ENCODE measurements around the gene S100A16. TPM values are rescaled to one million over a fixed set of nuclear protein-coding genes. Genes with fewer than 3 reads are reported as not detected.

S100A16 gene
- total RNA-seq, 1 donor from 2014 or later = 1.1 TPM

DNA sequence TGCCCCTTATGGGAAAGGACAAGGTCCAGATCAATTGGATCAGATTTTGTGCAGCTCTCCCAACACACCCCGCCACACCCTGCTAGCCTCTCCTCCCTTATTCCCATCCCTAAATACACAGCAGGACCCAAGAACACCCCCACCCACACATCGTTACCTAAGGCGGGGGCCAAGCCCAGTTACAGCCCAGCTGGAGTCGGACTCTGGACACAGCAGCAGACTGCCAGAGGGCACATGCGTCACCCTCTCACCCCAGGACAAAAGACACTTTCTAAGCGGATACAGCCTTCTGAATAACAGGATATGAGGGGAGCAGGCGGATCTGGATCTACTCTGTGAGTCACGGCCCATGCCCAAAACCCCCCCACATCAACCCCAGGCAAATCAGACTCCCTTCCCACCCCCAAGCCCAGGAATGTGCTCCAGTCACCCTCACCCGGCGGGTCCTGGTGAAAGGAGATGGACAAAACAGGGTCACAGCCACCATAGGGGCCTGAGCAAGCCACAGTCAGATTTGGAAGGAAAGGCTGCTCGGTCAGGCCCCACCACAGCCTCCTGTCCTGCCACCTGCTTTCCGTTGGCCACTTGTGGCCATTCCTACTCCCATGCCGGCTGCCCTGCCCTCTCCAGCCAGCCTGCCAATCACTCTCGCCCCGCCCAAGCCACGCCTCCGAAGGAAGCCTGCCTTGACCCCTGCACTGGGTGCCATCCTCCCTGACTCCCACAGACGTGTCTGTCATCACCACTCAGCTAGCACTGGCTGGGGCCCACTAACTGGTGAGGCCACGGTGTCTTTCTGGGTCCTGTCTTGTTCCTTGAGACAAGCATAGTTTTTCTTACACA is 4.0 kb downstream of the S100A16 start:
- Mint-ChIP-seq H3K27me3 (ENCODE audit: unreplicated experiment) (peaks cover 7% of the 10 kb centered on the region), H3K4me1 (ENCODE audit: low read depth, unreplicated experiment) (peaks cover 13% of the 10 kb centered on the region), H3K36me3 (ENCODE audit: unreplicated experiment) (no peaks in the 10 kb centered on the region), H3K27ac (ENCODE audit: unreplicated experiment) (peak overlapping the region; percentile 76), H3K4me3 (ENCODE audit: unreplicated experiment) (peak overlapping the region; percentile 55), H3K9me3 (ENCODE audit: unreplicated experiment) (peaks cover 11% of the 10 kb centered on the region)
- TF ChIP-seq, protein P1, sequence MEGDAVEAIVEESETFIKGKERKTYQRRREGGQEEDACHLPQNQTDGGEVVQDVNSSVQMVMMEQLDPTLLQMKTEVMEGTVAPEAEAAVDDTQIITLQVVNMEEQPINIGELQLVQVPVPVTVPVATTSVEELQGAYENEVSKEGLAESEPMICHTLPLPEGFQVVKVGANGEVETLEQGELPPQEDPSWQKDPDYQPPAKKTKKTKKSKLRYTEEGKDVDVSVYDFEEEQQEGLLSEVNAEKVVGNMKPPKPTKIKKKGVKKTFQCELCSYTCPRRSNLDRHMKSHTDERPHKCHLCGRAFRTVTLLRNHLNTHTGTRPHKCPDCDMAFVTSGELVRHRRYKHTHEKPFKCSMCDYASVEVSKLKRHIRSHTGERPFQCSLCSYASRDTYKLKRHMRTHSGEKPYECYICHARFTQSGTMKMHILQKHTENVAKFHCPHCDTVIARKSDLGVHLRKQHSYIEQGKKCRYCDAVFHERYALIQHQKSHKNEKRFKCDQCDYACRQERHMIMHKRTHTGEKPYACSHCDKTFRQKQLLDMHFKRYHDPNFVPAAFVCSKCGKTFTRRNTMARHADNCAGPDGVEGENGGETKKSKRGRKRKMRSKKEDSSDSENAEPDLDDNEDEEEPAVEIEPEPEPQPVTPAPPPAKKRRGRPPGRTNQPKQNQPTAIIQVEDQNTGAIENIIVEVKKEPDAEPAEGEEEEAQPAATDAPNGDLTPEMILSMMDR (IDR thresholded peaks at IDR 0.05; ENCODE audit: partially characterized antibody, unreplicated experiment) = no peak
- peak; percentile 60 for DNase-seq

DNA sequence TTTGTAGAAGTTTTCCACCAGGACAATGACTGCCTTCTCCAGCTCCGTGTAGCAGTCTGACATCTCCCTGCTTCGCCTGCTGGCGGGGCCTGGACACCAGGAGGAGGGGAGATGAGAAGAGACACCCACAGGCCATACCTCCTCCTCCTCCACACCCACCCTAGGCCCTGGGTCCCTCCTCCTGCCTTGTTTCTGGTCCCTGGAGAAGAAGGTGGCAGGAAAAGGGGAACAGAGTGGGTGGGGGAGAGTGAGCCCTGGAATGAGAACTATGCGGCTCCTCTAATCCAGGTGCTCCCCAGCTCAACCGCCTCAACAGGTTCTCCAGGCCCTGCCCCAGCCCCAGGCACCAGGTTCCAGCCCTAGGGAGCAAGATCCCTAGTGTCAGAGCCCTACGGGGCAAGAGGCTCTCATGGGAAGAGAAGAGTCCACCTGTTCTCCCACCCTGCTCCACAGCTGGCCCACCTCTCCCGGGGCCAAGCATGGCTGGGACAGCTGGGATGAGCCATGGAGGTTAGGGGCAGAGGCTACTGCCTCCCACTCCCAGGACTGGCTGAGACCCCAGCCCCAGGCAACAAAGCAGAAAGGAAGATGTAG is 4.8 kb downstream of the S100A16 start:
- H3K4me1 Mint-ChIP-seq (ENCODE audit: low read depth, unreplicated experiment) = peaks cover 13% of the 10 kb centered on the region
- no peak for DNase-seq
- H3K27me3 Mint-ChIP-seq (ENCODE audit: unreplicated experiment) = peaks cover 6% of the 10 kb centered on the region
- no peak overlapping the region for H3K27ac Mint-ChIP-seq (ENCODE audit: unreplicated experiment)
- H3K9me3 Mint-ChIP-seq (ENCODE audit: unreplicated experiment) = peaks cover 11% of the 10 kb centered on the region
- TF ChIP-seq, protein P1 (IDR thresholded peaks at IDR 0.05; ENCODE audit: partially characterized antibody, unreplicated experiment) = no peak
- no peaks in the 10 kb centered on the region for H3K36me3 Mint-ChIP-seq (ENCODE audit: unreplicated experiment)
- H3K4me3 Mint-ChIP-seq (ENCODE audit: unreplicated experiment) = no peak overlapping the region

DNA sequence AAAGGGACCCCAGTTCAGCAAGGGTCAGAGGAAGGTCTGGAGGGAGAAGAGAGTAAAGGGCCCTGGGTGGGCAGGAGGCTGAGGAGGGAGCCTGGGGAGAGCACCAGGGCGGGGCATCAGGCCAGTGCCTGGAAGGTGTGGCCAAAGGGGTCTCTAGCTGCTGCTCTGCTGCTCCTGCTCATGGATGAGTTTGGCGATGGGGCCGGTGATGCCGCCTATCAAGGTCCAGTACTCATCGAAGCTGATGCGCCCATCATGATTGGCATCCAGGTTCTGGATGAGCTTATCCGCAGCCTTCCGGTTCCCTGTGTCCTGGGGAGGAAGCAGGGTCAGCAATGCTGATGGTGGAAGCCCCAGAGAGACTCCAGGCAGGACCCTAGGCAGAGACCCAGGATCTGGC is 5.6 kb downstream of the S100A16 start:
- H3K27ac Mint-ChIP-seq (ENCODE audit: unreplicated experiment) = no peak overlapping the region
- H3K36me3 Mint-ChIP-seq (ENCODE audit: unreplicated experiment) = no peaks in the 10 kb centered on the region
- no peak overlapping the region for H3K4me3 Mint-ChIP-seq (ENCODE audit: unreplicated experiment)
- peaks cover 11% of the 10 kb centered on the region for H3K9me3 Mint-ChIP-seq (ENCODE audit: unreplicated experiment)
- H3K27me3 Mint-ChIP-seq (ENCODE audit: unreplicated experiment) = peaks cover 5% of the 10 kb centered on the region
- TF ChIP-seq, protein P1 (IDR thresholded peaks at IDR 0.05; ENCODE audit: partially characterized antibody, unreplicated experiment) = no peak
- no peak for DNase-seq
- H3K4me1 Mint-ChIP-seq (ENCODE audit: low read depth, unreplicated experiment) = peaks cover 13% of the 10 kb centered on the region

DNA sequence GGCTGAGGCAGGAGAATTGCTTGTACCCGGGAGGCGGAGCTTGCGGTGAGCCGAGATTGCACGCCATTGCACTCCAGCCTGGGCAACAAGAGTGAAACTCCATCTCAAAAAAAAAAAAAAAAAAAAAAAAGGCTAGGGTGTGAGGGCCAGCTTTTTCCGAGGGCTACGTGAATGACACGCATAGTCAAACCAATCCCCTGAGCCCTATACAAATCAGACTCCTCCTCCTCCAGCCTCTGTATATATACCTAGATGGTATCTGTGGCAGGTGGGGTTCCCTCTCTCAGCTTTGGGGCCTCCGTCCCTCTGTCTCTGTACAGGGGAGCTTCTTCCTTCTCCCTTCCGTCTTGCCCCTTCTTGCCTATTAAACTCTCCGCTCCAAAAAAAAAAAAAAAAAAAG is 6.7 kb downstream of the S100A16 start:
- Mint-ChIP-seq H3K9me3 (ENCODE audit: unreplicated experiment) (peaks cover 5% of the 10 kb centered on the region), H3K36me3 (ENCODE audit: unreplicated experiment) (no peaks in the 10 kb centered on the region), H3K27ac (ENCODE audit: unreplicated experiment) (no peak overlapping the region), H3K4me3 (ENCODE audit: unreplicated experiment) (no peak overlapping the region), H3K4me1 (ENCODE audit: low read depth, unreplicated experiment) (peaks cover 13% of the 10 kb centered on the region), H3K27me3 (ENCODE audit: unreplicated experiment) (peaks cover 6% of the 10 kb centered on the region)
- TF ChIP-seq, protein P1 (IDR thresholded peaks at IDR 0.05; ENCODE audit: partially characterized antibody, unreplicated experiment) = no peak
- DNase-seq = no peak

DNA sequence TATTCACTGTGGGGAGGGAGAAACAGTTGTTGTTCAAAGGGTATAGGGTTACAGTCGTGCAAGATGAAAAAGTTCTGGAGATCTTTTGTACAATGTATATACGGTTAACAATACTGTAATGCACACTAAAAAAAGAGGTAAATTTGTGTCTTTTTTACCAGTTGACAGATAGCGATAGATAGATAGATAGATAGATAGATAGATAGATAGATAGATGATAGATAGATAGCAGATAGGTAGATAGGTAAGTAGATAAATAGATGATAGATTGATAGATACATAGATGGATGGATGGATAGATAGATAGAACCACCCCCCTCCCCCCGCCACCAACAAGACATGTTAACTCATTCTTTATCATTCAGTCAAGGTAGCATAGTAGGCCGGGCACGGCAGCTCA is 10.2 kb downstream of the S100A16 start:
- Mint-ChIP-seq H3K9me3 (ENCODE audit: unreplicated experiment) (peaks cover 8% of the 10 kb centered on the region), H3K4me3 (ENCODE audit: unreplicated experiment) (no peak overlapping the region), H3K27ac (ENCODE audit: unreplicated experiment) (no peak overlapping the region), H3K27me3 (ENCODE audit: unreplicated experiment) (peaks cover 5% of the 10 kb centered on the region), H3K36me3 (ENCODE audit: unreplicated experiment) (no peaks in the 10 kb centered on the region), H3K4me1 (ENCODE audit: low read depth, unreplicated experiment) (peaks cover 6% of the 10 kb centered on the region)
- DNase-seq = no peak
- TF ChIP-seq, protein P1 (IDR thresholded peaks at IDR 0.05; ENCODE audit: partially characterized antibody, unreplicated experiment) = no peak

All from glutamatergic neuron (in vitro differentiated cells).